ENCODE results near the gene NDUFA5.

NDUFA5 gene

GRCh38 chr7:123500878-123501489 lies 56.6 kb downstream of the NDUFA5 start:
- no peak for DNase-seq

- no peak for DNase-seq
Measured at GRCh38 chr7:123499211-123499970, 58.2 kb downstream of the NDUFA5 start.

- DNase-seq: no peak
Measured at GRCh38 chr7:123498601-123499000, 59.0 kb downstream of the NDUFA5 start.

- DNase-seq: no peak
Measured at GRCh38 chr7:123498031-123498430, 59.6 kb downstream of the NDUFA5 start.

GRCh38 chr7:123494193-123494796 lies 63.3 kb downstream of the NDUFA5 start:
- peak; percentile 52 for DNase-seq

GRCh38 chr7:123492485-123492884 lies 65.1 kb downstream of the NDUFA5 start:
- DNase-seq: no peak

Measured in CD4-positive, alpha-beta T cell treated with Interleukin-12 subunit alpha and Interleukin-12 subunit beta, for 1 hour (primary cell).